Measurements from ENCODE around the gene DLX5. TPM values are rescaled to one million over a fixed set of nuclear protein-coding genes. Genes with fewer than 3 reads are reported as not detected.

Gene DLX5
- total RNA-seq, 4 donors from 2014 or later, result 14.2 to 39.4 (median 31.5) TPM

GRCh38 chr7:96989241-96989858, 35.3 kb downstream of the DLX5 start:
- no peak for TF ChIP-seq POLR2AphosphoS5 (IDR thresholded peaks at IDR 0.05)
- no peak for TF ChIP-seq EP300 (IDR thresholded peaks at IDR 0.05)
- TF ChIP-seq, protein P1, sequence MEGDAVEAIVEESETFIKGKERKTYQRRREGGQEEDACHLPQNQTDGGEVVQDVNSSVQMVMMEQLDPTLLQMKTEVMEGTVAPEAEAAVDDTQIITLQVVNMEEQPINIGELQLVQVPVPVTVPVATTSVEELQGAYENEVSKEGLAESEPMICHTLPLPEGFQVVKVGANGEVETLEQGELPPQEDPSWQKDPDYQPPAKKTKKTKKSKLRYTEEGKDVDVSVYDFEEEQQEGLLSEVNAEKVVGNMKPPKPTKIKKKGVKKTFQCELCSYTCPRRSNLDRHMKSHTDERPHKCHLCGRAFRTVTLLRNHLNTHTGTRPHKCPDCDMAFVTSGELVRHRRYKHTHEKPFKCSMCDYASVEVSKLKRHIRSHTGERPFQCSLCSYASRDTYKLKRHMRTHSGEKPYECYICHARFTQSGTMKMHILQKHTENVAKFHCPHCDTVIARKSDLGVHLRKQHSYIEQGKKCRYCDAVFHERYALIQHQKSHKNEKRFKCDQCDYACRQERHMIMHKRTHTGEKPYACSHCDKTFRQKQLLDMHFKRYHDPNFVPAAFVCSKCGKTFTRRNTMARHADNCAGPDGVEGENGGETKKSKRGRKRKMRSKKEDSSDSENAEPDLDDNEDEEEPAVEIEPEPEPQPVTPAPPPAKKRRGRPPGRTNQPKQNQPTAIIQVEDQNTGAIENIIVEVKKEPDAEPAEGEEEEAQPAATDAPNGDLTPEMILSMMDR (IDR thresholded peaks at IDR 0.05), result no peak
- TF ChIP-seq POLR2A (IDR thresholded peaks at IDR 0.05), result no peak
- DNase-seq (ENCODE audit: low spot score in 2 of 2), result no peak
- WGBS, result 15% methylated on average over 21 of the region's 22 CpGs
- Histone ChIP-seq H3K27ac (no peak overlapping the region), H3K9me3 (no peaks in the 10 kb centered on the region), H3K36me3 (no peaks in the 10 kb centered on the region), H3K4me3 (no peak overlapping the region), H3K27me3 (peaks cover 85% of the 10 kb centered on the region), H3K4me1 (peaks cover 11% of the 10 kb centered on the region)

DNA sequence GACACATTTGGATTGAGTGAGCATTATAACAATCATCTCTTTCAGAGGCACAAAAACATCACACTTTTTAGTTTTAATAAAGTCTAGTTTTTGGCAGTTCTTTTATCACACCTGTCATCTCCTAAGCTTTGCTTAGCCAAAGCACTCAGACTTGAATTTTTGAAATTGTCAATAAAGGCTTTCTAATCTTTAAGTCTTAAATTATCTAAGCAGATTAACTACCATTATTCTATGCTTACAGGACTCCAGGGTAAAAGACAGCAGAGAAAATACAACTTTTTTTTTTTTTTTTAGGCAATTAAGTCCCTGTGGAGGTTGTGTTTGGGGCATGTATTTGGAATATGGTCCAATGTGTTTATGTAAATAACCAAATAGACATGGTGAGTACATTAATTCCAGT, 36.9 kb downstream of the DLX5 start:
- no peak overlapping the region for H3K4me3 ChIP-seq
- TF ChIP-seq POLR2A (IDR thresholded peaks at IDR 0.05) (no peak), POLR2AphosphoS5 (IDR thresholded peaks at IDR 0.05) (no peak), EP300 (IDR thresholded peaks at IDR 0.05) (no peak)
- TF ChIP-seq, protein P1 (IDR thresholded peaks at IDR 0.05), result no peak
- H3K4me1 ChIP-seq, result peaks cover 8% of the 10 kb centered on the region
- no peaks in the 10 kb centered on the region for H3K9me3 ChIP-seq
- H3K27ac ChIP-seq, result no peak overlapping the region
- H3K36me3 ChIP-seq, result no peaks in the 10 kb centered on the region
- H3K27me3 ChIP-seq, result peaks cover 74% of the 10 kb centered on the region
- DNase-seq (ENCODE audit: low spot score in 2 of 2), result no peak

DNA sequence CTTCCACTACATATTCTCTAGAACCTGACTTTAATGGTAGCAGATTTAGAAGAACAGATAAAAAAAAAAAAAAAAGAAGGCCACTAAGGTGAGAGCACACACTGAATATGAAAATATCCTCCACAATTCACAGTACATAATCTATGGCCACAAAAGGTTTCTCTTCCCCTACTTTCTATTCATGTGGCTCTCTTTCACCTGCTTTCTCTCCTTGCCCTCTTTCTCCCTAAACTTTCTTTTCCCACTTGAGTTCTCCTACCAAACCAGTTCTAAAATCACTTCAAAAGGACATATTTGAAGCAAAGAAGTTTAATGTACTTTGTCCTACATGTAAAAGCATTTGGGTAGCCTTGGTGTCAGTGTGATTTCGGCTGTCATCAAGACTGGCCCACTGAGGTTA, 37.7 kb downstream of the DLX5 start:
- TF ChIP-seq, protein P1 (IDR thresholded peaks at IDR 0.05), result no peak
- TF ChIP-seq POLR2A (IDR thresholded peaks at IDR 0.05) (no peak), POLR2AphosphoS5 (IDR thresholded peaks at IDR 0.05) (no peak), EP300 (IDR thresholded peaks at IDR 0.05) (no peak)
- Histone ChIP-seq H3K4me1 (peaks cover 4% of the 10 kb centered on the region), H3K27me3 (peaks cover 71% of the 10 kb centered on the region), H3K27ac (no peak overlapping the region), H3K9me3 (no peaks in the 10 kb centered on the region), H3K36me3 (no peaks in the 10 kb centered on the region), H3K4me3 (no peak overlapping the region)
- WGBS, result 74% methylated on average over 1 of the region's 1 CpG
- no peak for DNase-seq (ENCODE audit: low spot score in 2 of 2)

- Histone ChIP-seq H3K4me3 (no peak overlapping the region), H3K9me3 (no peaks in the 10 kb centered on the region), H3K36me3 (no peaks in the 10 kb centered on the region), H3K27me3 (peaks cover 62% of the 10 kb centered on the region), H3K27ac (no peak overlapping the region), H3K4me1 (peaks cover 4% of the 10 kb centered on the region)
- no peak for DNase-seq (ENCODE audit: low spot score in 2 of 2)
- TF ChIP-seq EP300 (IDR thresholded peaks at IDR 0.05) (no peak), POLR2AphosphoS5 (IDR thresholded peaks at IDR 0.05) (no peak), POLR2A (IDR thresholded peaks at IDR 0.05) (no peak)
- TF ChIP-seq, protein P1 (IDR thresholded peaks at IDR 0.05), result no peak
- 78% methylated on average over 1 of the region's 1 CpG for WGBS
Measured at GRCh38 chr7:96985992-96986391, 38.6 kb downstream of the DLX5 start.

- Histone ChIP-seq H3K4me3 (no peak overlapping the region), H3K9me3 (no peaks in the 10 kb centered on the region), H3K27me3 (peaks cover 31% of the 10 kb centered on the region), H3K36me3 (no peaks in the 10 kb centered on the region), H3K4me1 (no peaks in the 10 kb centered on the region), H3K27ac (no peak overlapping the region)
- 97% methylated on average over 1 of the region's 1 CpG for WGBS
- no peak for DNase-seq (ENCODE audit: low spot score in 2 of 2)
- TF ChIP-seq, protein P1 (IDR thresholded peaks at IDR 0.05), result no peak
- TF ChIP-seq POLR2AphosphoS5 (IDR thresholded peaks at IDR 0.05) (no peak), POLR2A (IDR thresholded peaks at IDR 0.05) (no peak), EP300 (IDR thresholded peaks at IDR 0.05) (no peak)
Measured at GRCh38 chr7:96982586-96982985, 42.0 kb downstream of the DLX5 start.

Measured in suprapubic skin (tissue), 4 donors.